Epidermal melanocyte (primary cell): ENCODE data around the gene ASPSCR1.
"Not testable (repeated sequence)": the region's sequence is repeated elsewhere in the genome, so short reads cannot be mapped to it uniquely, and the experiment has no call there.

Source experiments
- DNase-seq: peaks from one replicate; pipeline ENCODE4 v3.0.0; 2011; ENCODE audit warnings: low spot score; ENCODE audit not compliant: insufficient read length

Gene ASPSCR1

GRCh38 chr17:81940538-81941483, 36.6 kb upstream of the ASPSCR1 start:
- no peak for DNase-seq

- no peak for DNase-seq
Observed at GRCh38 chr17:81941484-81942166, 35.8 kb upstream of the ASPSCR1 start.

- DNase-seq: no peak
Observed at GRCh38 chr17:81942167-81942553, 35.3 kb upstream of the ASPSCR1 start.

- no peak for DNase-seq
Observed at GRCh38 chr17:81944858-81945257, 32.6 kb upstream of the ASPSCR1 start.

GRCh38 chr17:81947189-81947588, 30.2 kb upstream of the ASPSCR1 start, which contains the start of gene MYADML2:
Gene MYADML2, minus strand, starts transcription at chr17:81947233. Its CDS starts 5,492 bp downstream, at chr17:81941741.
- DNase-seq: no peak

GRCh38 chr17:81948635-81949378, 28.6 kb upstream of the ASPSCR1 start:
- DNase-seq: no peak

GRCh38 chr17:81950501-81950900, 26.9 kb upstream of the ASPSCR1 start:
- DNase-seq: no peak

- no peak for DNase-seq
Observed at GRCh38 chr17:81951785-81952684, 25.4 kb upstream of the ASPSCR1 start.

GRCh38 chr17:81952792-81953228, 24.6 kb upstream of the ASPSCR1 start:
- DNase-seq: no peak

GRCh38 chr17:81953443-81953842, 24.0 kb upstream of the ASPSCR1 start:
- not testable (repeated sequence) for DNase-seq

- no peak for DNase-seq
Observed at GRCh38 chr17:81954131-81955057, 23.0 kb upstream of the ASPSCR1 start.

GRCh38 chr17:81955058-81955681, 22.3 kb upstream of the ASPSCR1 start:
- DNase-seq: no peak

GRCh38 chr17:81955756-81956544, 21.5 kb upstream of the ASPSCR1 start:
- DNase-seq: no peak

- no peak for DNase-seq
Observed at GRCh38 chr17:81956607-81957589, 20.5 kb upstream of the ASPSCR1 start.

GRCh38 chr17:81957691-81958432, 19.6 kb upstream of the ASPSCR1 start:
- no peak for DNase-seq

- DNase-seq: no peak
Observed at GRCh38 chr17:81958633-81959342, 18.6 kb upstream of the ASPSCR1 start.
